Measurements from ENCODE around the gene SYPL2.
"Not testable (repeated sequence)": the region's sequence is repeated elsewhere in the genome, so short reads cannot be mapped to it uniquely, and the experiment has no call there.

The SYPL2 gene

GRCh38 chr1:109466452-109467300 lies at the start of gene SYPL2:
TSS of gene SYPL2 (plus strand) at chr1:109466546. CDS start at chr1:109466844, 298 bp downstream.
- no peak for DNase-seq (ENCODE audit: low spot score)

GRCh38 chr1:109423498-109423897 lies 42.8 kb upstream of the SYPL2 start:
- DNase-seq (ENCODE audit: low spot score): no peak

GRCh38 chr1:109425391-109426280 lies 40.7 kb upstream of the SYPL2 start:
- DNase-seq (ENCODE audit: low spot score): no peak

GRCh38 chr1:109426281-109427170 lies 39.8 kb upstream of the SYPL2 start, which contains the start of gene PSMA5:
TSS of gene PSMA5 (minus strand) at chr1:109426448. CDS start at chr1:109426330, 118 bp downstream.
- peak; percentile 94 for DNase-seq (ENCODE audit: low spot score)

- no peak for DNase-seq (ENCODE audit: low spot score)
Observed at GRCh38 chr1:109427171-109427467, 39.2 kb upstream of the SYPL2 start.

- DNase-seq (ENCODE audit: low spot score): no peak
Observed at GRCh38 chr1:109432336-109432735, 34.0 kb upstream of the SYPL2 start.

- DNase-seq (ENCODE audit: low spot score): no peak
Observed at GRCh38 chr1:109433322-109433721, 33.0 kb upstream of the SYPL2 start.

GRCh38 chr1:109434484-109434883 lies 31.9 kb upstream of the SYPL2 start:
- no peak for DNase-seq (ENCODE audit: low spot score)

GRCh38 chr1:109438798-109439297 lies 27.5 kb upstream of the SYPL2 start:
- DNase-seq (ENCODE audit: low spot score): no peak

- DNase-seq (ENCODE audit: low spot score): no peak
Observed at GRCh38 chr1:109441069-109441468, 25.3 kb upstream of the SYPL2 start.

GRCh38 chr1:109443476-109443875 lies 22.9 kb upstream of the SYPL2 start:
- no peak for DNase-seq (ENCODE audit: low spot score)

- DNase-seq (ENCODE audit: low spot score): no peak
Observed at GRCh38 chr1:109444346-109444745, 22.0 kb upstream of the SYPL2 start.

GRCh38 chr1:109445949-109446695 lies 20.2 kb upstream of the SYPL2 start:
- not testable (repeated sequence) for DNase-seq (ENCODE audit: low spot score)

GRCh38 chr1:109447524-109447923 lies 18.8 kb upstream of the SYPL2 start:
- no peak for DNase-seq (ENCODE audit: low spot score)

GRCh38 chr1:109454497-109455133 lies 11.7 kb upstream of the SYPL2 start:
- DNase-seq (ENCODE audit: low spot score): no peak

- no peak for DNase-seq (ENCODE audit: low spot score)
Observed at GRCh38 chr1:109457819-109458218, 8.5 kb upstream of the SYPL2 start.

GRCh38 chr1:109466125-109466451 lies 258 bp upstream of the SYPL2 start:
- no peak for DNase-seq (ENCODE audit: low spot score)

GRCh38 chr1:109467301-109467777 lies 993 bp downstream of the SYPL2 start:
- DNase-seq (ENCODE audit: low spot score): no peak

- no peak for DNase-seq (ENCODE audit: low spot score)
Observed at GRCh38 chr1:109468061-109468460, 1.7 kb downstream of the SYPL2 start.

- no peak for DNase-seq (ENCODE audit: low spot score)
Observed at GRCh38 chr1:109468903-109469302, 2.6 kb downstream of the SYPL2 start.

- DNase-seq (ENCODE audit: low spot score): no peak
Observed at GRCh38 chr1:109470245-109470644, 3.9 kb downstream of the SYPL2 start.
